ENCODE measurements around the gene KLRC4. TPM values are rescaled to one million over a fixed set of nuclear protein-coding genes. Genes with fewer than 3 reads are reported as not detected.

The KLRC4 gene
- total RNA-seq, 4 donors from 2014 or later = 1.4 to 2.2 TPM; not detected in 2

- intact Hi-C loops (cut with DNase I; ENCODE audit: low total_unique reads) (no loop called here), in situ Hi-C loops (cut with MboI; ENCODE audit: low pct_ligation_motif_present in 1 of 4, low pct_unique_long_range_greater_than_20kb in 1 of 4, low sequenced_read_pairs in 3 of 4) (no loop called here)
- H3K27ac ChIP-seq = peak overlapping the region; percentile 89 to 96 (median 94)
- TF ChIP-seq POLR2AphosphoS5 (IDR thresholded peaks at IDR 0.05) = no peak
- TF ChIP-seq POLR2A (IDR thresholded peaks at IDR 0.05) = no peak
- TF ChIP-seq EP300 (IDR thresholded peaks at IDR 0.05; ENCODE audit: low read depth) = no peak
- no peak for TF ChIP-seq CTCF (IDR thresholded peaks at IDR 0.05)
- DNase-seq = no peak
- no peaks in the 10 kb centered on the region for H3K27me3 ChIP-seq
- no peaks in the 10 kb centered on the region for H3K9me3 ChIP-seq
- H3K36me3 ChIP-seq = no peaks in the 10 kb centered on the region
- WGBS, 2 donors (ENCODE audit: low coverage in 1 of 2) = 43 to 53% methylated on average over 3 of the region's 3 CpGs
- H3K4me1 ChIP-seq = peaks cover 13 to 40% (median 29%) of the 10 kb centered on the region in 4 donors
- no peak overlapping the region for H3K4me3 ChIP-seq
These were observed 47.2 kb downstream of the KLRC4 start for GRCh38 chr12:10362325-10362724.

- WGBS, 2 donors (ENCODE audit: low coverage in 1 of 2) = 71 to 83% methylated on average over 4 of the region's 4 CpGs
- intact Hi-C loops (cut with DNase I; ENCODE audit: low total_unique reads) (no loop called here), in situ Hi-C loops (cut with MboI; ENCODE audit: low pct_ligation_motif_present in 1 of 4, low pct_unique_long_range_greater_than_20kb in 1 of 4, low sequenced_read_pairs in 3 of 4) (no loop called here)
- Histone ChIP-seq H3K4me3 (no peak overlapping the region), H3K9me3 (no peaks in the 10 kb centered on the region), H3K27me3 (no peaks in the 10 kb centered on the region), H3K4me1 (peaks cover 10 to 34% (median 26%) of the 10 kb centered on the region in 4 donors), H3K27ac (peak overlapping the region in 2 of 4 donors; percentile 94 to 96), H3K36me3 (no peaks in the 10 kb centered on the region)
- no peak for TF ChIP-seq POLR2AphosphoS5 (IDR thresholded peaks at IDR 0.05)
- DNase-seq = no peak
These were observed 47.9 kb downstream of the KLRC4 start for GRCh38 chr12:10361622-10362021.

- no peaks in the 10 kb centered on the region for H3K27me3 ChIP-seq
- H3K4me3 ChIP-seq = no peak overlapping the region
- H3K9me3 ChIP-seq = no peaks in the 10 kb centered on the region
- H3K4me1 ChIP-seq = peaks cover 5 to 29% (median 21%) of the 10 kb centered on the region in 4 donors
- intact Hi-C loops (cut with DNase I; ENCODE audit: low total_unique reads) = no loop called here
- TF ChIP-seq CTCF (IDR thresholded peaks at IDR 0.05) (no peak), EP300 (IDR thresholded peaks at IDR 0.05; ENCODE audit: low read depth) (no peak), POLR2AphosphoS5 (IDR thresholded peaks at IDR 0.05) (no peak)
- no peak overlapping the region for H3K27ac ChIP-seq
- in situ Hi-C loops (cut with MboI; ENCODE audit: low pct_ligation_motif_present in 1 of 4, low pct_unique_long_range_greater_than_20kb in 1 of 4, low sequenced_read_pairs in 3 of 4) = no loop called here
- DNase-seq = no peak
- 87 to 94% methylated on average over 4 of the region's 4 CpGs for WGBS, 2 donors (ENCODE audit: low coverage in 1 of 2)
- no peaks in the 10 kb centered on the region for H3K36me3 ChIP-seq
These were observed 48.5 kb downstream of the KLRC4 start for GRCh38 chr12:10361084-10361483.

- in situ Hi-C loops (cut with MboI; ENCODE audit: low pct_ligation_motif_present in 1 of 4, low pct_unique_long_range_greater_than_20kb in 1 of 4, low sequenced_read_pairs in 3 of 4) (no loop called here), intact Hi-C loops (cut with DNase I; ENCODE audit: low total_unique reads) (no loop called here)
- no peaks in the 10 kb centered on the region for H3K9me3 ChIP-seq
- no peaks in the 10 kb centered on the region for H3K36me3 ChIP-seq
- no peaks in the 10 kb centered on the region for H3K27me3 ChIP-seq
- DNase-seq = no peak
- TF ChIP-seq POLR2A (IDR thresholded peaks at IDR 0.05) (no peak), CTCF (IDR thresholded peaks at IDR 0.05) (no peak), POLR2AphosphoS5 (IDR thresholded peaks at IDR 0.05) (no peak), EP300 (IDR thresholded peaks at IDR 0.05; ENCODE audit: low read depth) (no peak)
- no peak overlapping the region for H3K4me3 ChIP-seq
- no peak overlapping the region for H3K27ac ChIP-seq
- WGBS, 2 donors (ENCODE audit: low coverage in 1 of 2) = 95% methylated on average over 1 of the region's 1 CpG; no CpG with 5 or more reads in 1 of the 2 donors
- H3K4me1 ChIP-seq = peaks cover 0 to 21% (median 12%) of the 10 kb centered on the region in 4 donors
These were observed 50.6 kb downstream of the KLRC4 start for GRCh38 chr12:10358969-10359368.

- in situ Hi-C loops (cut with MboI; ENCODE audit: low pct_ligation_motif_present in 1 of 4, low pct_unique_long_range_greater_than_20kb in 1 of 4, low sequenced_read_pairs in 3 of 4) (no loop called here), intact Hi-C loops (cut with DNase I; ENCODE audit: low total_unique reads) (no loop called here)
- no peak overlapping the region for H3K4me3 ChIP-seq
- TF ChIP-seq POLR2AphosphoS5 (IDR thresholded peaks at IDR 0.05) = no peak
- TF ChIP-seq POLR2A (IDR thresholded peaks at IDR 0.05) = no peak
- TF ChIP-seq EP300 (IDR thresholded peaks at IDR 0.05; ENCODE audit: low read depth) = no peak
- no peaks in the 10 kb centered on the region for H3K36me3 ChIP-seq
- H3K9me3 ChIP-seq = no peaks in the 10 kb centered on the region
- H3K27ac ChIP-seq = no peak overlapping the region
- WGBS, 2 donors (ENCODE audit: low coverage in 1 of 2) = 84% methylated on average over 5 of the region's 5 CpGs; no CpG with 5 or more reads in 1 of the 2 donors
- no peak for DNase-seq
- peaks cover 0 to 13% (median 6%) of the 10 kb centered on the region in 4 donors for H3K4me1 ChIP-seq
- no peaks in the 10 kb centered on the region for H3K27me3 ChIP-seq
These were observed 51.4 kb downstream of the KLRC4 start for GRCh38 chr12:10358131-10358530.

Other genes starting within 250 kb of the KLRC4 start
- gene OLR1, start 237.6 kb downstream of the KLRC4 start, total RNA-seq = under 1 TPM in 1 of 4 donors, not detected in 3; 0.96 TPM
- gene TMEM52B, start 230.7 kb downstream of the KLRC4 start, total RNA-seq = not detected
- gene GABARAPL1, start 196.9 kb downstream of the KLRC4 start, total RNA-seq = 10 to 100 TPM; 33.6 to 65.3 (median 59.5) TPM
- 1 to 10 TPM in 3 of 4 donors, under 1 TPM in 1; 0.20 to 8.6 (median 2.6) TPM for gene KLRD1, start 101.9 kb downstream of the KLRC4 start, total RNA-seq
- 1 to 10 TPM in 3 of 4 donors, not detected in 1; 4.9 to 5.4 (median 5.0) TPM for gene KLRK1, start 19.7 kb downstream of the KLRC4 start, total RNA-seq
- gene KLRC3, start 10.8 kb upstream of the KLRC4 start, total RNA-seq = not detected
- 1 to 10 TPM in 2 of 4 donors, under 1 TPM in 1, not detected in 1; 0.80 to 6.8 (median 4.0) TPM for gene KLRC2, start 26.3 kb upstream of the KLRC4 start, total RNA-seq
- 1 to 10 TPM in 2 of 4 donors, not detected in 2; 1.4 to 2.6 TPM for gene KLRC1, start 43.6 kb upstream of the KLRC4 start, total RNA-seq
- under 1 TPM in 1 of 4 donors, not detected in 3; 0.41 TPM for gene EIF2S3B, start 96.1 kb upstream of the KLRC4 start, total RNA-seq
- 1 to 10 TPM in 2 of 4 donors, under 1 TPM in 1, not detected in 1; 0.75 to 9.7 (median 8.1) TPM for gene MAGOHB, start 203.9 kb upstream of the KLRC4 start, total RNA-seq

All from transverse colon (tissue), 4 donors.